GM08714 (cell line): ENCODE results near the gene PIAS4.

Experiments
- H3K4me3 ChIP-seq: fragments of 200-500 bp; sonication (Bioruptor generic); 2 replicates; pipeline ENCODE4 v1.5.1; 2014; ENCODE audit warnings: mild to moderate bottlenecking, low read length, inconsistent platforms
- ZNF274 ChIP-seq: IDR thresholded peaks from 2 replicates; pipeline ENCODE4 v1.6.1; 2012; ENCODE audit warnings: mild to moderate bottlenecking, low read depth, low read length

The PIAS4 gene

DNA sequence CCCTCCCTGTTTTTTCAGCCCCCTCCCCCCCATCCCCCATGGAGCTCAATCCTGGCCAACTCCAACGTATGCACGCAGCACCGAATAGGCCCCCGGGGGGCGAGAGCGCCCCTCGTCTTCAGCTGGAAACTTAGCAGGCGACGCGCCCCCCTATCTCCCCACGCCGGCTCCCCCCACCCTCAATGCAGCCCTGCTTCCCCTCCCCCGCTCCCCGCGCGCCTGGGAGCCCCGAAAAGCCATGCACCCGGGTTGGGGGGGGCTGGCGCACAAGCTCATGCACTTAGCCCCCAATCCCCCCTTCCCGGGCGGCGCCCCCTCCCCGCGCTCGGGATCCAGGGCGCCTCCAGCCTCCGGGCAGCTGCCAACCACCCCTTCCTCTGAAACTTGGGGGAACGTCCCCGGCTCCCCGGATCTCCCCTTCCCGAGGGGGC, 58.7 kb downstream of the PIAS4 start:
- TF ChIP-seq ZNF274 = no peak
- H3K4me3 ChIP-seq = peak overlapping the region; percentile 94

DNA sequence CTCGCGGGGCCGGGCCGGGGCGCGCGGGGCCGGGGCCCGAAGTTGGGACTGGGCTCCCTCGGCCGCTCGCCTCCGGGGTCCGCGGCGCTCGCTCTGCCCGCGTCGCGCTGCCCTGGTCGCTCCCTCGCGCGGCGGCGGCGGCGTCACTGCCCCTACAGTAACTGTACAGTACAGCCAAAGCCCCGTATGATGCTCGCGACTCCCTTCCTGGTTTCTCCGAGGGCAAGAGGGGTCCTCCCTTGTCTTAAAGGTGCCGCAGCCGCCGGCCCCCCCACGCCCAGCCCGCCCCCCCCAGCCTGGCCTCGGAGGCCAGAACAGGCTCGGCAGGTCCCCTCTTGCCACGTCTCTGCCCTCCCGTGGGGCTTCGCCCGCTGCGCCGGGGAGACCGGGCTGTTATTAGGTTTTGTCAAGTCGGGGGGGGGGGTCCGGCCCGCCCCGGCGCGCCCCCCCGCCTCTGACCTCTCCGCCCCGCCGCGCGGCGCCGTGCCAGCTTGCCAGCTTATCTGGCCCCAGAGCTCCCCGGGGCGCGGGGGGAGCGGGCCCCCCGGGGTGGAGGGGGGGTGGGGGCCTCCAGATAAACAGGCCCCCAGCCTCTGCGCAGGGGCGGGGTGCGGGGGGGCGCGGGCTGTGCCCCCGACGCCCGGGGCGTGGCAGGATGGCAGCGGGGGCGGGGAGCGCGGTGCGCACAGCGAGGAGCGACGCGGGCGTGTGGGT, 59.3 kb downstream of the PIAS4 start, which contains the start of gene ZBTB7A:
Gene ZBTB7A (minus strand): TSS at position 218 of the 714 bp plus-strand sequence. CDS start 11,667 bp downstream, outside the sequence.
- TF ChIP-seq ZNF274 = no peak
- H3K4me3 ChIP-seq = peak within 1 kb of the TSS; percentile 94

DNA sequence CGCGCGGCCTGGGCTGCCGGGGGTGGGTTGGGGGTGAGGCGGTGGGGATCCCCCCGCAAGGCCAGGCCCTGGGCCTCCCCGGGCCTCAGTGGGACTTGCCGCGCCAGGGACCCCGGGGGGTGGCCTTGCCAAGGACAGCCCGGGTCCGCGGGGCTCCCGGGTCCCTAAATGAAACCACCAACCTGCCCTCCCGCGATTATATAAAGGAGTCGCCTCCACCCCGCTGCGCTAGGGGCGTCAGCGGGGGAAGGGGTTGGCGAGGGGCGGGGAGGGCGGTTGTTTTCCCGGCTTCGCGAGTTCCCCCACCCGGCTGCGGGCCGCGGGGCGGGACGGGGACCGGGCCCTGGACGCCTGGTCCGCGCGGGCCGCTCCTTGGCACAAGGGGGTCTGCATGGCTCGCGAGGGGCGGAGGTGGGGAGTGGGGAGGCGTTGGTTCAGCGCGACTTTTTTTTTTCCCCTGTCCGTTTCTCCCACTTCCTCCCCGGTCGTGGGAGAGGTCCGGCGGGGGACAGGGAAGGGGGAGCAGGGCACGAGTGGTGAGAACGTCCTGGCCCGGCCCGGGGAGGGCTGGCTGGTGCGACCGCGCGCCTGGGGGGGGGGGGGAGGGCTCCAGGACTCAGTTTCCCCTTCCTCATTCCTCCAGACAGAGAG, 60.0 kb downstream of the PIAS4 start:
- peak overlapping the region; percentile 94 for H3K4me3 ChIP-seq
- TF ChIP-seq ZNF274 = no peak

DNA sequence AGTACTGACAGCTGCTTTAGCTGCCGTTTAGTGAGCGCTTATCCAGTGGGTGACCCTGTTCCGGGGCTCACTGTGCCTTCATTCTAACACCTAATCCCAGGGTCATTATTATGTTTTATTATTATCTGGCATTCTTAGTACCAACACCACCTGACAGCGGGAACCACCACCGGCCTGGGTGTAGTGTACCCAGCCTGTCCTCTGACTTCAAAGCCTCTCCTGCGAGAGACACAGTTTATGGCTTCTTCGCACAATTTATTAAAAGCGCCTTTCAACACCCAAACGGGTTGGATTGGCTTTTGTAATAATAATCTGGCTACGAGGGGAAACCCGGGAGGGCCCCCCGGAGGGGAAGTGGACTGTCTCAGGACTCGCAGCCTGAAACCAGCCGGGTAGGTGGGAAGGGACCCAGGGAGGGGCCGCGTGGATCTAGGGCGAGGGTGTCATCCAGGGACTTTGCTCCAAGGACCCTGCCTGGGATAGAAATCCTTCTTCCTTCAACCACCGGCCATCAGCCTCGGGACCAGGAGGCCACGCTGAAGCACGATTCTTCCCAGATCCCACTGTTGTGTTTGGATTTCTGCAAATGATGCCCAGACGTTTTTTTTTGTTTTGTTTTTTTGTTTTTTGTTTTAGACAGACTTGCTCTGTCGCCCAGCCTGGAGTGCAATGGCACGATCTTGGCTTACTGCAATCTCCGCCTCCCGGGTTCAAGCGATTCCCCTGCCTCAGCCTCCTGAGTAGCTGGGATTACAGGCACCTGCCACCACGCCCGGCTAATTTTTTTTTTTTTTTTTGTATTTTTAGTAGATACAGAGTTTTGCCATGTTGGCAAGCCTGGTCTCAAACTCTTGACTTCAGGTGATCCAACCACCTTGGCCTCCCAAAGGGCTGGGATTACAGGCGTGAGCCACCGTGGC, 60.8 kb downstream of the PIAS4 start:
- no peak for TF ChIP-seq ZNF274
- peak overlapping the region; percentile 10; the same call in 1 of the 2 replicates for H3K4me3 ChIP-seq

DNA sequence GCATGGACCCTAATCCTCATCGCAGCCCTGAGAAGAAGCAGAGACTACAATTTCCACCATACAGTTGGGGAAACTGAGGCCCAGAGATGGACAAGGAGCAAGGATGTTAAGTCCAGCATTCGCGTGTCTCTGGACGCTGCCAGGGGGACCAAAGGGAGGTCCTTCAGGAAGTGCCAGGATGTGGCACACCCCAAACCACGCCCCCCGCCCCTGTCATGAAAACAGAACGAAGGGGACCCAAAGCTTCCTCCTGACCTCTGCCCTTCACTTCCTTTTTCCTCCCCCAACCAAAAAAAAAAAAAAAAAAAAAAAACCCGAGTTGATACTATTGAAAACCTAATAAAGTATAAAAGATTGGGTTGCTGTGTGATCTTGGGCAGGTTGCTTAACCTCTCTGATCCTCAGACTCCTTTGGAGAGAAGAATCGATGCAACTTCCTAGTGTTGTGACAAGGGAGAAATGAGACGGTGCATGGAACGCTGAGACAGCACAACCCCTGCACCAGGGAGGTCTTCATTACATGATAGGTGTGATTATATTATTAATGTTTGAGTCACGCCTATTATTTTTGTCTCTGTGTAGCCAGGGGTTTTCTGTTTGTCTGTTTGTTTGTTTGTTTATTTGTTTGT, 61.9 kb downstream of the PIAS4 start:
- H3K4me3 ChIP-seq = no peak overlapping the region
- TF ChIP-seq ZNF274 = no peak

DNA sequence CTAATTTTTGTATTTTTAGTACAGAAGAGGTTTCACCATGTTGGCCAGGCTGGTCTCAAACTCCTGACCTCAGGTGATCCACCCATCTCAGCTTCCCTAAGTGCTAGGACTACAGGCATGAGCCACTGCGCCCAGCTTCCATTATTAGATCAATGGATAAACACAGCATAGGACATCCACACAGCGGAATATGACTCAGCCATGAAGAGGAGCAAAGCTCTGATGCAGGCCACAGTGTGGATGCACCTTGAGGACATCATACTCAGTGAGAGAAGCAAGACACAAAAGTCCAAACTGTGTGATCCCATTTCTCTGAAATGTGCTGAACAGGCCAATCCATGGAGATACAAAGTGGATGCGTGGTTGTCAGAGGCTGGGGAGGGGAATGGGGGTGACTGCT, 64.1 kb downstream of the PIAS4 start:
- no peak overlapping the region for H3K4me3 ChIP-seq
- TF ChIP-seq ZNF274 = no peak

DNA sequence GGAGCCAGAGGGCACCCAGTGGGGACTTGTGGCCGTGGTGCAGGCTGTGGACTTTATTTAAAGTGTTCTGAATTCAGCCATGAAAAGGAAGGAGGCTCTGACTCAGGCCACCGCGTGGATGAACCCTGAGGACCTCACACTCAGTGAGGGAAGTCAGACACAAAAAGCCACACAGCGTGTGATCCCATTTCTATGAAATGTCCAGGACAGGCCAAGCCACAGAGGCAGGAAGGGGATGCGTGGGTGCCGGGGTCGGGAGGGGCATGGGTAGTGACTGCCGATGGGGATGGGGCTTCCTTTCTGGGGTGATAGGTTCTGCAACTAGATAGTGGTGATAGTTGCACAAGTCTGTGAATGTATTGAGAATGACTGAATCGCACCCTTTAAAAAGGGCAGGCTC, 67.8 kb downstream of the PIAS4 start:
- H3K4me3 ChIP-seq = no peak overlapping the region
- no peak for TF ChIP-seq ZNF274

DNA sequence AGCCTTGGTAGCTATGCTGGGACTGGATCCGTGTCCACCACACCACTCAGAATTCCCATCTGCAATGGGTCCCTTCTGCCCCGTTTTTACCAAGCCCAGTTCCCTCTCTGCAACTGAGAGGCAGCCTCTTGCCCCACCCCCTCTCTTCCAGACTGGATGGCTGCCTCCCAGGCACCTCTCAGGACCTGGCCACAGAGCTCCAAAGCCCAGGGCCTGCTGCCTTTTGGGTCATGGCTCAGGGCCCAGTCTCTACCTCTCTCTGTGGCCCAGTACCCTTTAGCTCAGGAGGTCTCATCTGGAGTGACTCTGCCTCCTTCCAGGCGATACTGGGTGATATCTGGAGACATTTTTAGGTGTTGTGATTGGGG, 69.5 kb downstream of the PIAS4 start:
- H3K4me3 ChIP-seq = no peak overlapping the region

DNA sequence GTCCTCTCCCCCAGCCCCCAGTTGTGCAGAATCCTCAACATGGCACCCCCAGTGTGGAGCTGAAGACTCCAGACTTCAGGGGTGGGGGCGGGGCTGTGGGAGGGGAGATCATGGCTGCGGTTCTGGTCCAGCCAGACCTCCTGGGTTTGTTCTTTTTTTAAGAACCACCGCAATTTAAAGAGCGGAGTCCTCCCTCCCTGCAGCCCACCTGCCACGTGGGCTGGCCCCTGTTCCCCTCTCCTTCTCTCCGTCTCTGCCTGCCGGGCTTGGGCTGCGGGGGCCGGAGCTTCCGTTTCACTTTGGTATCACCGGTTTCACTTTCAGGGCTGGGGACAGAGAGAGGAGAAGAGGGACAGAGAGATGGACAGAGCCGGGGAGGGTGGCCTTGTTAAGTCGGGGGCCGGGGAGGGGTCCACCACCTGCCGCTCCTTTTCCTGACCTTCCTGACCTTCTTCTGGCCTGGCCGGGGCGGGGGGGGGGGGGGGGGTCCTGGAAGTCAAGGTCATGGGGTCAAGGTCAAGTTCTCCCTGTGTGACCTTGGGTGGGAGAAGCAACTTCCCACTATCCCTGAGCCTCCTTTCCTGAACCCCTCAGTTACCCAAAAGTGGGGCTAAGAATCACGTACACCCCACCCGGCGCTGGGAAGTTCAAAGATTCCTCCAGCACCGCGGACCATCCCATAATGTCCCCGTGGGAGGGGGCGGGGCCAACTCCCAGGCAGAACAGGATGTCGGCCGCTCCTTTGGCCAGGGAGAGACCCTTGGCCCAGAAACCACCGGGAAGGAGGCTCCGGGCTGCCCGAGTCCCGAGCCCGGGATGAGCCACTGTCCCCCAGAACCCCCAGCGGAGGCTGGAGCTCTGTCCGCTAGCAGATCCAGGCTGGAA, 70.5 kb downstream of the PIAS4 start:
- TF ChIP-seq ZNF274 = no peak
- H3K4me3 ChIP-seq = peak overlapping the region; percentile 2; the same call in 1 of the 2 replicates

More for the DNA sequence above, 69.5 kb downstream of the PIAS4 start:
- TF ChIP-seq ZNF274 = no peak

DNA sequence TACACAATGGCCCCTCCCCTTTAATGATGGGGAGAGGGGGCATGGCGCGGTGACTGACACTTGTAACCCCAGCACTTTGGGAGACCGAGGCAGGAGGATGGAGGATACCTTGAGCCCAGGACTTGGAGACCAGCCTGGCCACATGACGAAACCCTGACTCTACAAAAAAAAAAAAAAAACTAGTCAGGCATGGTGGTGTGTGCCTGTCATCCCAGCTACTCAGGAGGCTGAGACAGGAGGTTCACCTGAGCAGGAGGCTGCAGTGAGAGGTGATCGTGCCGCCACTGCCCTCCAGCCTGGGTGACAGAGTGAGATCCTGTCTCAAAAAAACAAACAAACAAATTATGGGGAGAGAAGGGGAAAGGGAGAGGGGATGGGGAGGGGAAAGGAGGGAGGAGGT, 72.9 kb downstream of the PIAS4 start:
- no peak overlapping the region for H3K4me3 ChIP-seq
- no peak for TF ChIP-seq ZNF274

DNA sequence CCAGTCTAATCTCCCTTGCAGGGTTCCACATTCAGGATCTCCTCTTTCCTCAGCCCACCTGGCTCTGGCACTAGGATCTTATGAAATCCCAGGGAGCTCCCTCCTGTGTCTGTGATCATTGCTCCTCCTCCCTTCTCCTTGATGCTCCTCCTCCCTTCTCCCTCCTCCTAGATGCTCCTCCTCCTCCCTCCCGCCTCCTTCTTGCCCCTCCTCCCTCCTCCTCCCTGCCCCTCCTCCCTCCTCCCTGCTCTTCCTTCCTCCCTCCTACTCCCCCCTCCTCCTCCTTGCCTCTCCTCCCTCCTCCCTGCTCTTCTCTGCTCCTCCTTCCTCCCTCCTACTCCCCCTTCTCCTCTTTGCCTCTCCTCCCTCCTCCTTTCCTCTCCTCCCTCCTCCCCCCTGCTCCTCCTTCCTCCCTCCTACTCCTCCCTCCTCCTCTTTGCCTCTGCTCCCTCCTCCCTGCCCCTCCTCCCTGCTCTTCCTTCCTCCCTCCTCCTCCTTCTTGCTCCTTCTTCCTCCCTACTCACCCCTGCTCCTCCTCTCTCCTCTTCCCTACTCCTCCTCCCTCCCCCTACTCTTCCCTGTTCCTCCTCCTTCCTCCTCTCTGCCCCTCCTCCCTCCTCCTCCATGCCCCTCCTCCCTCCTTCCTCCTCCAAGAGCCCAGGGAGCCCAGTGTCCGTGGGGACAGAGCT, 74.0 kb downstream of the PIAS4 start:
- H3K4me3 ChIP-seq = no peak overlapping the region
- TF ChIP-seq ZNF274 = no peak

DNA sequence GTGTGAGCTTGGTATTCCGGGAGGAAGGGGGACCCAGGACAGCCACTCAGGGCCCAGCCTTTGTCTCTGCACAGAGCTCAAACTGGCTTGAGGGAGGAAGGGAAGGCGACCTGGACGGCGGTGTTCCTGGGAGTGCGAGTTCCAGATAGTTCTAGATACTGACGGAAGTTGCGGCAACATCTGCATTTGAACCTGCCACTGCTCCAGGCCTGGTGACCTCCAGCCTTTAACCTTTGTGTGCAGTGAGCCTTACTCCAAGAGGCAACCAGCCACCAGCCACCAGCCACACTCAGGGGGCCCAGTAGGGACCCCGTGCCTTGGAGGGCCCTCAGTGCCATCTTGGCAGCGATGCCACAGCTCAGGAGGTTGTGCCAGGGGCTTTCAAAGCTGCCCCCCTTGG, 74.6 kb downstream of the PIAS4 start:
- TF ChIP-seq ZNF274 = no peak
- no peak overlapping the region for H3K4me3 ChIP-seq
